Immature natural killer cell (primary cell): Measurements from ENCODE around the gene RPRD2. TPM values are rescaled to one million over a fixed set of nuclear protein-coding genes. Genes with fewer than 3 reads are reported as not detected.
A peak's percentile ranks its signal among the peaks of the same experiment; 100 is the strongest.

ENCODE experiments used
- DNase-seq, 3 donors: peaks; one replicate each; pipeline ENCODE4 v3.0.0; 2022; ENCODE audit warnings: mixed read lengths in 1 of 3
- H3K27ac Mint-ChIP-seq, 6 donors: one replicate each; pipeline ENCODE4 v1.8.0; 2020; ENCODE audit warnings: mixed read lengths in 6 of 6, mild to moderate bottlenecking in 5 of 6, inconsistent platforms in 4 of 6, moderate library complexity in 3 of 6
- H3K27me3 Mint-ChIP-seq, 3 donors: one replicate each; pipeline ENCODE4 v1.8.0; 2020 to 2021; ENCODE audit warnings: low read depth in 3 of 3, mild to moderate bottlenecking in 3 of 3, mixed read lengths in 3 of 3, moderate library complexity in 3 of 3, inconsistent platforms in 1 of 3
- H3K36me3 Mint-ChIP-seq, 3 donors: one replicate each; pipeline ENCODE4 v1.8.0; 2020; ENCODE audit warnings: mixed read lengths in 3 of 3, inconsistent platforms in 2 of 3, mild to moderate bottlenecking in 2 of 3
- H3K4me1 Mint-ChIP-seq, 2 donors: one replicate each; pipeline ENCODE4 v1.8.0; 2020; ENCODE audit warnings: inconsistent platforms in 2 of 2, mild to moderate bottlenecking in 2 of 2, mixed read lengths in 2 of 2, moderate library complexity in 1 of 2
- H3K4me3 Mint-ChIP-seq, 5 donors: one replicate each; pipeline ENCODE4 v1.8.0; 2020; ENCODE audit warnings: mild to moderate bottlenecking in 5 of 5, mixed read lengths in 5 of 5, inconsistent platforms in 3 of 5, moderate library complexity in 3 of 5
- H3K9me3 Mint-ChIP-seq, 6 donors: one replicate each; pipeline ENCODE4 v1.8.0; 2020; ENCODE audit warnings: mild to moderate bottlenecking in 6 of 6, mixed read lengths in 6 of 6, inconsistent platforms in 4 of 6, moderate library complexity in 3 of 6
- polyA plus RNA-seq, 3 donors: library from polyadenylated mRNA; unstranded; fragments of 300-500 nt; fragmentation: Illumina TruSeq; gene quantifications; one replicate each; pipeline ENCODE4 v1.2.3, GENCODE V29; 2021

RPRD2 gene
- polyA plus RNA-seq, 3 donors from 2014 or later: 9.1 to 31.0 (median 13.2) TPM

GRCh38 chr1:150514913-150515327 lies 151.0 kb downstream of the RPRD2 start:
- Mint-ChIP-seq H3K9me3 (no peaks in the 10 kb centered on the region), H3K27me3 (peaks cover 0 to 5% (median 2%) of the 10 kb centered on the region in 3 donors), H3K4me1 (peaks cover 16 to 18% of the 10 kb centered on the region in 2 donors), H3K27ac (peak overlapping the region in 5 of 6 donors; percentile 69 to 90 (median 85)), H3K4me3 (peak overlapping the region; percentile 87 to 97 (median 91)), H3K36me3 (no peaks in the 10 kb centered on the region)
- DNase-seq: no peak

GRCh38 chr1:150515328-150516049 lies 151.5 kb downstream of the RPRD2 start, which contains the start of gene FALEC:
TSS of gene FALEC (plus strand) at chr1:150515752.
- Mint-ChIP-seq H3K27me3 (peaks cover 2 to 5% (median 3%) of the 10 kb centered on the region in 3 donors), H3K4me1 (peaks cover 16 to 18% of the 10 kb centered on the region in 2 donors), H3K36me3 (no peaks in the 10 kb centered on the region), H3K9me3 (no peaks in the 10 kb centered on the region), H3K4me3 (peak within 1 kb of the TSS; percentile 87 to 97 (median 91)), H3K27ac (peak within 1 kb of the TSS; percentile 65 to 90 (median 82))
- DNase-seq: peak; percentile 93 to 94 (median 94)

- peaks cover 2 to 5% (median 3%) of the 10 kb centered on the region in 3 donors for H3K27me3 Mint-ChIP-seq
- DNase-seq: no peak
- no peaks in the 10 kb centered on the region for H3K36me3 Mint-ChIP-seq
Measured at GRCh38 chr1:150516050-150516591, 152.2 kb downstream of the RPRD2 start.

GRCh38 chr1:150516616-150517015 lies 152.7 kb downstream of the RPRD2 start:
- Mint-ChIP-seq H3K4me1 (peaks cover 16 to 18% of the 10 kb centered on the region in 2 donors), H3K27ac (peak overlapping the region in 5 of 6 donors; percentile 32 to 90 (median 65)), H3K9me3 (no peaks in the 10 kb centered on the region), H3K4me3 (peak overlapping the region; percentile 87 to 97 (median 91)), H3K27me3 (peaks cover 2 to 6% (median 3%) of the 10 kb centered on the region in 3 donors), H3K36me3 (no peaks in the 10 kb centered on the region)
- DNase-seq: no peak

More at GRCh38 chr1:150516050-150516591, 152.2 kb downstream of the RPRD2 start:
- Mint-ChIP-seq H3K4me1 (peaks cover 16 to 18% of the 10 kb centered on the region in 2 donors), H3K4me3 (peak overlapping the region; percentile 87 to 97 (median 91)), H3K9me3 (no peaks in the 10 kb centered on the region), H3K27ac (peak overlapping the region in 5 of 6 donors; percentile 32 to 90 (median 74))

- peaks cover 0 to 3% (median 2%) of the 10 kb centered on the region in 3 donors for H3K27me3 Mint-ChIP-seq
- no peaks in the 10 kb centered on the region for H3K9me3 Mint-ChIP-seq
- H3K36me3 Mint-ChIP-seq: no peaks in the 10 kb centered on the region
- H3K27ac Mint-ChIP-seq: no peak overlapping the region
- no peak for DNase-seq
- H3K4me1 Mint-ChIP-seq: peaks cover 4 to 5% of the 10 kb centered on the region in 2 donors
- H3K4me3 Mint-ChIP-seq: no peak overlapping the region
Measured at GRCh38 chr1:150521196-150521968, 157.4 kb downstream of the RPRD2 start.

GRCh38 chr1:150525348-150525747 lies 161.4 kb downstream of the RPRD2 start:
- Mint-ChIP-seq H3K27me3 (peaks cover 0 to 2% (median 2%) of the 10 kb centered on the region in 3 donors), H3K36me3 (no peaks in the 10 kb centered on the region)

More at GRCh38 chr1:150525348-150525747, 161.4 kb downstream of the RPRD2 start:
- Mint-ChIP-seq H3K4me1 (no peaks in the 10 kb centered on the region), H3K9me3 (no peaks in the 10 kb centered on the region), H3K27ac (no peak overlapping the region), H3K4me3 (no peak overlapping the region)
- no peak for DNase-seq

Other genes with a start within 250 kb of the RPRD2 start
- 10 to 100 TPM; 20.6 to 32.5 (median 22.2) TPM for gene PLEKHO1, start 214.2 kb upstream of the RPRD2 start, polyA plus RNA-seq
- gene ANP32E, start 128.0 kb upstream of the RPRD2 start, polyA plus RNA-seq: 10 to 100 TPM; 48.5 to 56.0 (median 54.6) TPM
- under 1 TPM in 2 of 3 donors, not detected in 1; 0.27 to 0.70 TPM for gene CA14, start 106.4 kb upstream of the RPRD2 start, polyA plus RNA-seq
- 10 to 100 TPM; 64.6 to 99.1 (median 82.1) TPM for gene APH1A, start 95.1 kb upstream of the RPRD2 start, polyA plus RNA-seq
- gene C1orf54, start 91.4 kb upstream of the RPRD2 start, polyA plus RNA-seq: 1 to 10 TPM; 1.9 to 6.9 (median 2.0) TPM
- gene CIART, start 81.6 kb upstream of the RPRD2 start, polyA plus RNA-seq: not detected
- 10 to 100 TPM; 51.7 to 58.6 (median 53.4) TPM for gene MRPS21, start 70.3 kb upstream of the RPRD2 start, polyA plus RNA-seq
- 10 to 100 TPM in 1 of 3 donors, 1 to 10 TPM in 2; 5.1 to 24.5 (median 9.3) TPM for gene PRPF3, start 42.6 kb upstream of the RPRD2 start, polyA plus RNA-seq
- gene TARS2, start 123.3 kb downstream of the RPRD2 start, polyA plus RNA-seq: 10 to 100 TPM; 29.6 to 40.8 (median 31.9) TPM
- not detected for gene ECM1, start 144.0 kb downstream of the RPRD2 start, polyA plus RNA-seq
- not detected for gene FALEC, start 151.6 kb downstream of the RPRD2 start, polyA plus RNA-seq
- gene ADAMTSL4, start 185.3 kb downstream of the RPRD2 start, polyA plus RNA-seq: not detected
- 100 to 1,000 TPM in 1 of 3 donors, 10 to 100 TPM in 2; 44.2 to 113 (median 73.0) TPM for gene MCL1, start 215.5 kb downstream of the RPRD2 start, polyA plus RNA-seq